Liver (tissue), 9 donors: ENCODE measurements around the gene ANTXR1. TPM values are rescaled to one million over a fixed set of nuclear protein-coding genes. Genes with fewer than 3 reads are reported as not detected.

Source experiments
- DNase-seq: peaks from one replicate; pipeline ENCODE4 v3.0.0-alpha.2; 2017; ENCODE audit warnings: low spot score
- H3K27ac ChIP-seq, 2 donors: one replicate each; pipeline ENCODE4 v1.7.0; 2013; ENCODE audit warnings: inconsistent platforms in 2 of 2, low read length in 2 of 2, control low read depth in 1 of 2, low read depth in 1 of 2, mild to moderate bottlenecking in 1 of 2
- H3K27me3 ChIP-seq, 4 donors: one replicate each; pipeline versions ENCODE4 v1.6.1 to v1.7.0; 2013; ENCODE audit warnings: low read length in 3 of 4, inconsistent platforms in 1 of 4, mild to moderate bottlenecking in 1 of 4, moderate library complexity in 1 of 4; ENCODE audit not compliant: control insufficient read depth in 4 of 4, insufficient read depth in 4 of 4
- H3K36me3 ChIP-seq, 4 donors: one replicate each; pipeline versions ENCODE4 v1.6.1 to v1.7.0; 2013; ENCODE audit warnings: low read length in 3 of 4, mild to moderate bottlenecking in 3 of 4, low read depth in 1 of 4, moderate library complexity in 1 of 4; ENCODE audit not compliant: control insufficient read depth in 4 of 4, insufficient read depth in 3 of 4
- H3K4me1 ChIP-seq, 4 donors: one replicate each; pipeline versions ENCODE4 v1.6.1 to v1.7.0; 2013; ENCODE audit warnings: low read length in 3 of 4, mild to moderate bottlenecking in 3 of 4, moderate library complexity in 1 of 4; ENCODE audit not compliant: control insufficient read depth in 4 of 4, insufficient read depth in 4 of 4
- H3K4me3 ChIP-seq, 3 donors: one replicate each; pipeline versions ENCODE4 v1.6.1 to v1.7.0; 2013; ENCODE audit warnings: low read length in 3 of 3, control low read depth in 1 of 3, low read depth in 1 of 3, mild to moderate bottlenecking in 1 of 3
- H3K9ac ChIP-seq, 2 donors: one replicate each; pipeline ENCODE4 v1.7.0; 2013; ENCODE audit warnings: low read length in 2 of 2, mild to moderate bottlenecking in 2 of 2, moderate library complexity in 2 of 2, control low read depth in 1 of 2, low read depth in 1 of 2
- H3K9me3 ChIP-seq, 4 donors: one replicate each; pipeline versions ENCODE4 v1.6.1 to v1.7.0; 2013; ENCODE audit warnings: low read length in 3 of 4; ENCODE audit not compliant: control insufficient read depth in 4 of 4
- ATF3 ChIP-seq: IDR thresholded peaks from 2 replicates; pipeline ENCODE4 v1.6.1; 2016; ENCODE audit warnings: antibody characterized with exemption
- EGR1 ChIP-seq, 2 donors: IDR thresholded peaks; 2 replicates each; pipeline ENCODE4 v1.6.1; 2016 to 2018; ENCODE audit warnings: antibody characterized with exemption in 2 of 2, low read depth in 2 of 2
- FOXA2 ChIP-seq: IDR thresholded peaks from 2 replicates; pipeline ENCODE4 v1.6.1; 2016; ENCODE audit warnings: antibody characterized with exemption
- GABPA ChIP-seq, 2 donors: IDR thresholded peaks in 1 of 2; conservative IDR thresholded peaks in 1 of 2; 2 replicates each; pipeline ENCODE4 v1.6.1; 2016; ENCODE audit warnings: antibody characterized with exemption in 2 of 2, mild to moderate bottlenecking in 1 of 2, moderate library complexity in 1 of 2
- JUND ChIP-seq, 2 donors: IDR thresholded peaks; 2 replicates each; pipeline ENCODE4 v1.6.1; 2016; ENCODE audit warnings: antibody characterized with exemption in 2 of 2
- RAD21 ChIP-seq, 2 donors: IDR thresholded peaks; 2 replicates each; pipeline ENCODE4 v1.6.1; 2016; ENCODE audit warnings: antibody characterized with exemption in 2 of 2, mild to moderate bottlenecking in 2 of 2
- REST ChIP-seq: IDR thresholded peaks from 2 replicates; pipeline ENCODE4 v1.6.1; 2016; ENCODE audit warnings: antibody characterized with exemption, mild to moderate bottlenecking
- RXRA ChIP-seq, 2 donors: IDR thresholded peaks; 2 replicates each; pipeline ENCODE4 v1.6.1; 2017 to 2018; ENCODE audit warnings: antibody characterized with exemption in 2 of 2, mild to moderate bottlenecking in 1 of 2
- SP1 ChIP-seq: IDR thresholded peaks from 2 replicates; pipeline ENCODE4 v1.6.1; 2018; ENCODE audit warnings: antibody characterized with exemption, mild to moderate bottlenecking
- WGBS: extraction: QIAGEN DNeasy Blood & Tissue Kit; methylation state at CpG from one replicate; pipeline ENCODE4 v1.1.7; 2013; 5-methylcytosine and 5-hydroxymethylcytosine counted together
- polyA plus RNA-seq, 2 donors: library from polyadenylated mRNA; stranded (reverse) in 1 of 2; unstranded in 1 of 2; fragments of 200-250 nt in 1 of 2; fragments of >200 nt in 1 of 2; fragmentation: Nextera tagmentation in 1 of 2; extraction: Ambion mirVana in 1 of 2; gene quantifications; one replicate each; pipeline versions ENCODE4 v1.2.1 to v1.2.3, GENCODE V29; 2013 to 2015
- total RNA-seq, 2 donors: library from RNA; depleted of rRNA; stranded (reverse); fragments of >200 nt; gene quantifications; one replicate each; pipeline ENCODE4 v1.2.3, GENCODE V29; 2014
- donor health status: healthy.
- donor health status: healthy.
- donor health status: healthy.
- donor health status: healthy.
- donor health status: healthy.

ANTXR1 gene
- total and polyA plus RNA-seq, 4 donors = 0.60 to 3.6 (median 1.8) TPM

GRCh38 chr2:69013840-69014821 is 1.2 kb downstream of the ANTXR1 start:
- peaks cover 2 to 15% (median 10%) of the 10 kb centered on the region in 4 donors for H3K4me1 ChIP-seq
- no peak for DNase-seq
- TF ChIP-seq SP1 (no peak), JUND (IDR thresholded peaks at IDR 0.05) (no peak), FOXA2 (no peak), RAD21 (IDR thresholded peaks at IDR 0.05) (no peak), REST (no peak), GABPA (IDR thresholded peaks at IDR 0.05 in 1 of 2, conservative IDR thresholded peaks at IDR 0.05 in 1 of 2) (no peak), RXRA (IDR thresholded peaks at IDR 0.05) (no peak), ATF3 (no peak)
- H3K36me3 ChIP-seq = no peaks in the 10 kb centered on the region
- 7% methylated on average over 20 of the region's 20 CpGs for WGBS
- H3K27ac ChIP-seq = no peak overlapping the region
- H3K4me3 ChIP-seq = peak overlapping the region in 2 of 3 donors; percentile 61 to 68
- no peaks in the 10 kb centered on the region for H3K9me3 ChIP-seq
- no peak overlapping the region for H3K9ac ChIP-seq
- H3K27me3 ChIP-seq = peaks cover 0 to 21% (median 1%) of the 10 kb centered on the region in 4 donors

- no peak overlapping the region for H3K4me3 ChIP-seq
- H3K27ac ChIP-seq = no peak overlapping the region
- no peak for TF ChIP-seq EGR1 (IDR thresholded peaks at IDR 0.05; ENCODE audit: low read depth in 2 of 2)
- TF ChIP-seq REST = peak; percentile 91
- H3K36me3 ChIP-seq = no peaks in the 10 kb centered on the region
- H3K27me3 ChIP-seq = peaks cover 0 to 24% (median 1%) of the 10 kb centered on the region in 4 donors
- peaks cover 2 to 15% (median 10%) of the 10 kb centered on the region in 4 donors for H3K4me1 ChIP-seq
- WGBS = 75% methylated on average over 5 of the region's 5 CpGs
- no peak overlapping the region for H3K9ac ChIP-seq
- H3K9me3 ChIP-seq = no peaks in the 10 kb centered on the region
- DNase-seq = no peak
Measured at GRCh38 chr2:69017080-69017479, 4.1 kb downstream of the ANTXR1 start.
